ENCODE results near the gene FAM193B.

DNA sequence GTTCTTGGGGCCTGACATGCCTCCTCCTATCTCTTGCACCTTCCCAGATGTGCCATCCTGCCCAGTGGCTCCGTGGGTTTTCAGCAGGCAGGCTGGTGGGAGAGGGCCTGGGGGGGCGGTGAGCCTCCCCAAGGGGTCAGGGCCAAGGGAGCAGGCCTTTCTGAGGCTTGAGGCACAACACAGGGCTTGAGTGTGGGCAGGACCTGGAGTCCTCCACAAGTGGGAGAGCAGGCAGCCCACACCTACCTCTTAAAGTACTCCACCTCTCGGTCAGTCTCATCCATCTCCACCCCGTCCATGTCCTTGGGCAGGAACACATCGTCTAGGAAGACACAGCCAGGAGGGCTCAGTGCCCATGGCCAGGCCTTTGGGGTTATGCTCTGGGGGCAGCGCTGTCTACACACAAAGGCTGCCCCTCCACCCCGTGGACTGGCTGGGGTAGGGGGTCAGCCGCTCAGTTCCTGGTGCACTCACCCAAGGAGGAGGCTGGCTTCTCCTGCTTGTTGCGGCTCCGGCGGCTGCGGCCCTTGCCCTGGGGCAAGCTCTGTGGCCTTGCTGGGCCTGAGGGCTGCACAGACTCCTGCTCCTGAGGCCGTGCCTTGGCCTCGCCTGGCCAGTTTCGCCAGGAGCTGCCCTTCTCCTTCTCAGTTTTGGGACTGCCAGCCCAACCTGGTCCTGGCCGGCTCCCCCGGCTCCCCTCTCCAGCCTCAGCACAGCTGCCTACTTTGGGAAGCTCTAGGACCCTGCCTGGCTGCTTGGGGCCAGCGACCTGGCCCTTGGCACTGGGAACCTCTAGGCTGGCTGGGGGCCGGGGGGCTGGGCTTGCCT is 30.4 kb downstream of the FAM193B start:
- TF ChIP-seq SPI1 (IDR thresholded peaks at IDR 0.05; ENCODE audit: borderline replicate concordance, low read depth) (no peak), POLR2AphosphoS5 (IDR thresholded peaks at IDR 0.05; ENCODE audit: low read depth) (no peak), GABPA (IDR thresholded peaks at IDR 0.05; ENCODE audit: low read depth) (no peak)
- TF ChIP-seq, protein P1, sequence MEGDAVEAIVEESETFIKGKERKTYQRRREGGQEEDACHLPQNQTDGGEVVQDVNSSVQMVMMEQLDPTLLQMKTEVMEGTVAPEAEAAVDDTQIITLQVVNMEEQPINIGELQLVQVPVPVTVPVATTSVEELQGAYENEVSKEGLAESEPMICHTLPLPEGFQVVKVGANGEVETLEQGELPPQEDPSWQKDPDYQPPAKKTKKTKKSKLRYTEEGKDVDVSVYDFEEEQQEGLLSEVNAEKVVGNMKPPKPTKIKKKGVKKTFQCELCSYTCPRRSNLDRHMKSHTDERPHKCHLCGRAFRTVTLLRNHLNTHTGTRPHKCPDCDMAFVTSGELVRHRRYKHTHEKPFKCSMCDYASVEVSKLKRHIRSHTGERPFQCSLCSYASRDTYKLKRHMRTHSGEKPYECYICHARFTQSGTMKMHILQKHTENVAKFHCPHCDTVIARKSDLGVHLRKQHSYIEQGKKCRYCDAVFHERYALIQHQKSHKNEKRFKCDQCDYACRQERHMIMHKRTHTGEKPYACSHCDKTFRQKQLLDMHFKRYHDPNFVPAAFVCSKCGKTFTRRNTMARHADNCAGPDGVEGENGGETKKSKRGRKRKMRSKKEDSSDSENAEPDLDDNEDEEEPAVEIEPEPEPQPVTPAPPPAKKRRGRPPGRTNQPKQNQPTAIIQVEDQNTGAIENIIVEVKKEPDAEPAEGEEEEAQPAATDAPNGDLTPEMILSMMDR (IDR thresholded peaks at IDR 0.05; ENCODE audit: insufficient read depth, low read length) = no peak
- TF ChIP-seq, protein P2, sequence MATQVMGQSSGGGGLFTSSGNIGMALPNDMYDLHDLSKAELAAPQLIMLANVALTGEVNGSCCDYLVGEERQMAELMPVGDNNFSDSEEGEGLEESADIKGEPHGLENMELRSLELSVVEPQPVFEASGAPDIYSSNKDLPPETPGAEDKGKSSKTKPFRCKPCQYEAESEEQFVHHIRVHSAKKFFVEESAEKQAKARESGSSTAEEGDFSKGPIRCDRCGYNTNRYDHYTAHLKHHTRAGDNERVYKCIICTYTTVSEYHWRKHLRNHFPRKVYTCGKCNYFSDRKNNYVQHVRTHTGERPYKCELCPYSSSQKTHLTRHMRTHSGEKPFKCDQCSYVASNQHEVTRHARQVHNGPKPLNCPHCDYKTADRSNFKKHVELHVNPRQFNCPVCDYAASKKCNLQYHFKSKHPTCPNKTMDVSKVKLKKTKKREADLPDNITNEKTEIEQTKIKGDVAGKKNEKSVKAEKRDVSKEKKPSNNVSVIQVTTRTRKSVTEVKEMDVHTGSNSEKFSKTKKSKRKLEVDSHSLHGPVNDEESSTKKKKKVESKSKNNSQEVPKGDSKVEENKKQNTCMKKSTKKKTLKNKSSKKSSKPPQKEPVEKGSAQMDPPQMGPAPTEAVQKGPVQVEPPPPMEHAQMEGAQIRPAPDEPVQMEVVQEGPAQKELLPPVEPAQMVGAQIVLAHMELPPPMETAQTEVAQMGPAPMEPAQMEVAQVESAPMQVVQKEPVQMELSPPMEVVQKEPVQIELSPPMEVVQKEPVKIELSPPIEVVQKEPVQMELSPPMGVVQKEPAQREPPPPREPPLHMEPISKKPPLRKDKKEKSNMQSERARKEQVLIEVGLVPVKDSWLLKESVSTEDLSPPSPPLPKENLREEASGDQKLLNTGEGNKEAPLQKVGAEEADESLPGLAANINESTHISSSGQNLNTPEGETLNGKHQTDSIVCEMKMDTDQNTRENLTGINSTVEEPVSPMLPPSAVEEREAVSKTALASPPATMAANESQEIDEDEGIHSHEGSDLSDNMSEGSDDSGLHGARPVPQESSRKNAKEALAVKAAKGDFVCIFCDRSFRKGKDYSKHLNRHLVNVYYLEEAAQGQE (IDR thresholded peaks at IDR 0.05; ENCODE audit: insufficient replicate concordance, low read depth) = no peak

Measured in HL-60 (cell line).